ENCODE measurements around the gene RBBP7. TPM values are rescaled to one million over a fixed set of nuclear protein-coding genes. Genes with fewer than 3 reads are reported as not detected.

The RBBP7 gene
- total RNA-seq, 4 donors from 2014 or later: 47.7 to 82.6 (median 59.1) TPM

GRCh38 chrX:16839852-16840460 lies 30.2 kb downstream of the RBBP7 start:
- intact Hi-C loops (cut with DNase I; ENCODE audit: low total_unique reads): no loop called here
- H3K4me3 ChIP-seq (ENCODE audit: low read depth, poor library complexity, severe bottlenecking): no peak overlapping the region
- DNase-seq (ENCODE audit: low spot score in 2 of 2): no peak
- TF ChIP-seq POLR2A (IDR thresholded peaks at IDR 0.05): no peak
- TF ChIP-seq, protein P1, sequence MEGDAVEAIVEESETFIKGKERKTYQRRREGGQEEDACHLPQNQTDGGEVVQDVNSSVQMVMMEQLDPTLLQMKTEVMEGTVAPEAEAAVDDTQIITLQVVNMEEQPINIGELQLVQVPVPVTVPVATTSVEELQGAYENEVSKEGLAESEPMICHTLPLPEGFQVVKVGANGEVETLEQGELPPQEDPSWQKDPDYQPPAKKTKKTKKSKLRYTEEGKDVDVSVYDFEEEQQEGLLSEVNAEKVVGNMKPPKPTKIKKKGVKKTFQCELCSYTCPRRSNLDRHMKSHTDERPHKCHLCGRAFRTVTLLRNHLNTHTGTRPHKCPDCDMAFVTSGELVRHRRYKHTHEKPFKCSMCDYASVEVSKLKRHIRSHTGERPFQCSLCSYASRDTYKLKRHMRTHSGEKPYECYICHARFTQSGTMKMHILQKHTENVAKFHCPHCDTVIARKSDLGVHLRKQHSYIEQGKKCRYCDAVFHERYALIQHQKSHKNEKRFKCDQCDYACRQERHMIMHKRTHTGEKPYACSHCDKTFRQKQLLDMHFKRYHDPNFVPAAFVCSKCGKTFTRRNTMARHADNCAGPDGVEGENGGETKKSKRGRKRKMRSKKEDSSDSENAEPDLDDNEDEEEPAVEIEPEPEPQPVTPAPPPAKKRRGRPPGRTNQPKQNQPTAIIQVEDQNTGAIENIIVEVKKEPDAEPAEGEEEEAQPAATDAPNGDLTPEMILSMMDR (IDR thresholded peaks at IDR 0.05): no peak
- 73 to 83% methylated on average over 14 of the region's 14 CpGs for WGBS, 2 donors

- no peak for DNase-seq (ENCODE audit: low spot score in 2 of 2)
- no peak for TF ChIP-seq POLR2A (IDR thresholded peaks at IDR 0.05)
- TF ChIP-seq, protein P1 (IDR thresholded peaks at IDR 0.05): no peak
- H3K4me3 ChIP-seq (ENCODE audit: low read depth, poor library complexity, severe bottlenecking): no peak overlapping the region
- intact Hi-C loops (cut with DNase I; ENCODE audit: low total_unique reads): no loop called here
- 87 to 95% methylated on average over 5 of the region's 5 CpGs for WGBS, 2 donors
Observed at GRCh38 chrX:16839219-16839851, 30.8 kb downstream of the RBBP7 start.

DNA sequence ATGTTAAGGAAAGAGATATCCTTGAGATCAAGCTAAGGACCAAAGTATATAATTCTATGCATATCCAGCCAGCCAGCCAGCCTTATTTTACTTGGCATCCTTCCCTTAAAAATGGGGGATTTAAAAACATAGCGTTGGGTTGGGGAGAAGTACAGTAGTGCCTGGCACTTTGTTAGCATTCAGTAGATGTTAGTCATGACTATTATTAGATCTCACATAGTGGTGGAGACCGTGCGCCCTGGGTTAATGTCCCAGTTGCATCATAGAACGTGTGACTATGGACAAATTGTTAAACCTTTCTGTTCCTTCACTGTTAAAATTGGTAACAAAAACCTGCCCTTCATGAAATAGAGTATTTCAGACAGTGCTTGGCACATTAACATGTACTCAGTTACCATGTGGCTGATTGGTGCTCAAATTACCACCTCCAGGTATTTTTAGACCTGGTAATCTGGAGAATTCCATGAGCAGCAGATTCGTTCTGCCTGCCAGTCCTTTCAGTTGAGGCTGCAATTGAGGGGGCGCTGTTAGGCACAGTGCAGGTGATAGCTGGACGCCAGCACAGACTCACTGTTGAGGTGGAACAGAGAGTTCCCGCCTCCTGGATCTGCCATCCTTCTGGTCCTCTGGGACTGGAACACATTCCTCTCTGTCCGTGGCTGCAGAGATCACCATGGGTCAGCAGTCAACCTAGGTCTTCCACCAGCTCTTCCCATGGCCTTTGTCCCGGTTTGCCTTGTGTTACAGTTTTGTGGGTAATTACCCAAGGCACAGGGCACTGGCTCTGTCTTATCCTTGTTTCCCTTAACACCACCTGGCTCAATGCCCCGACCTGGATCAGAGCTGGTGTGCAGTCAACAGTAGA lies 31.7 kb downstream of the RBBP7 start:
- WGBS, 2 donors: 58 to 88% methylated on average over 8 to 11 of the region's 11 CpGs
- no peak for DNase-seq (ENCODE audit: low spot score in 2 of 2)
- intact Hi-C loops (cut with DNase I; ENCODE audit: low total_unique reads): no loop called here
- no peak for TF ChIP-seq POLR2A (IDR thresholded peaks at IDR 0.05)
- TF ChIP-seq, protein P1 (IDR thresholded peaks at IDR 0.05): no peak
- H3K4me3 ChIP-seq (ENCODE audit: low read depth, poor library complexity, severe bottlenecking): no peak overlapping the region

DNA sequence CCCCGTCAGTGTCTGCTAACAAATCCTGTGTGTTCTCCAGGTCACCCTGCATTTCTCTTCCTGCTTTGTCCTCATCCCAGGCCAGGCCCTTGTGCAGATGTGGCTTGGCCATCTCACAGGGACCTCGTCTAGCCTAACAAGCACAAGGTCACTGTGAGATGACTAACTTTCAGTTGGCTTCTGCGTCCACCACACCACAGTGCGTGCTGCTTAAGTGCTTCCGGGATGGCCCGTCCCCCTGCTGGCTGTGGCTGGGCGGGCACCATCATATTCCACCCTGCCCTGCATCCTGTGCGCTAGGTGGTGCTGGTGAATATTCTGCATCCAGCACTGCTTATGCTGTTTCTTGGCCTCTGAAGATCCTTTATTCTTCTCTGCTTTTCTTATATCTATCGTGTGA lies 33.8 kb downstream of the RBBP7 start:
- intact Hi-C loops (cut with DNase I; ENCODE audit: low total_unique reads): no loop called here
- DNase-seq (ENCODE audit: low spot score in 2 of 2): no peak
- H3K4me3 ChIP-seq (ENCODE audit: low read depth, poor library complexity, severe bottlenecking): no peak overlapping the region
- no peak for TF ChIP-seq POLR2A (IDR thresholded peaks at IDR 0.05)
- TF ChIP-seq, protein P1 (IDR thresholded peaks at IDR 0.05): no peak
- WGBS, 2 donors: 79 to 87% methylated on average over 8 to 9 of the region's 9 CpGs

DNA sequence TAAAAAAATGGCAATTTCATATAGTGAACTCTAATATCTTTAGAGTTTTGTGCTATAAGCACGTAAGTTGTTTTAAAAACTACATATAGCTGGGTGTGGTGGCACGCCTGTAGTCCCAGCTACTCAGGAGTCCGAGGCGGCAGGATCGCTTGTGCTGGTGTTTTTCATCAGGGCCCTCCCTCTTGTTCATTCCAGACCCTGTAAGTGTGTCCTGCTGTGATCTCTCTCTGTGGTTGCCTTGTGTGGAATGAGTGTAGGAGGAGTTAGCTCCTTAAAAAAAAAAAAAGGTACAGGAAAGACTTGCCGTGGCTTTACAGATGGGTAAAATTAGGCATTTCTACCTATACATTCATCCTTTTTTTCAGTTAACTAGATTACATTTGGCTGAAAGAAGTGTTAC lies 35.4 kb downstream of the RBBP7 start:
- intact Hi-C loops (cut with DNase I; ENCODE audit: low total_unique reads): no loop called here
- TF ChIP-seq, protein P1 (IDR thresholded peaks at IDR 0.05): no peak
- no peak for TF ChIP-seq POLR2A (IDR thresholded peaks at IDR 0.05)
- DNase-seq (ENCODE audit: low spot score in 2 of 2): no peak
- no peak overlapping the region for H3K4me3 ChIP-seq (ENCODE audit: low read depth, poor library complexity, severe bottlenecking)
- 85 to 89% methylated on average over 6 of the region's 6 CpGs for WGBS, 2 donors
